Right atrium auricular region (tissue), 2 donors: ENCODE results near the gene ENPP3. TPM values are rescaled to one million over a fixed set of nuclear protein-coding genes. Genes with fewer than 3 reads are reported as not detected.
"Not testable (repeated sequence)": the region's sequence is repeated elsewhere in the genome, so short reads cannot be mapped to it uniquely, and the experiment has no call there.

Experiments
- DNase-seq: peaks from one replicate; pipeline ENCODE4 v3.0.0-alpha.2; 2019; ENCODE audit warnings: low spot score
- H3K27ac ChIP-seq, 2 donors: fragments of 200-600 bp; sonication (generic); 1 replicate in 1 of 2; 2 replicates in 1 of 2; pipeline ENCODE4 v1.5.1; 2016 to 2019
- H3K27me3 ChIP-seq, 2 donors: fragments of 200-600 bp; sonication (generic); one replicate each; pipeline versions ENCODE4 v1.5.1 to v1.6.0; 2017 to 2019
- H3K36me3 ChIP-seq: fragments of 200-600 bp; sonication (generic); one replicate; pipeline ENCODE4 v1.5.1; 2016
- H3K4me1 ChIP-seq, 2 donors: fragments of 200-600 bp; sonication (generic); one replicate each; pipeline versions ENCODE4 v1.5.1 to v1.6.0; 2017 to 2019
- H3K4me3 ChIP-seq, 2 donors: fragments of 200-600 bp; sonication (generic); 1 replicate in 1 of 2; 2 replicates in 1 of 2; pipeline ENCODE4 v1.5.1; 2017 to 2019; ENCODE audit warnings: mild to moderate bottlenecking in 1 of 2, moderate library complexity in 1 of 2
- H3K9me3 ChIP-seq, 2 donors: fragments of 200-600 bp; sonication (generic); one replicate each; pipeline ENCODE4 v1.5.1; 2019
- total RNA-seq, 2 donors: library from RNA; depleted of rRNA; stranded (reverse); fragments of >200 nt; gene quantifications; one replicate each; pipeline ENCODE4 v1.1.0, GENCODE V29; 2016
- TF ChIP-seq, protein P1 (sequence below), 2 donors: fragments of 200-600 bp; sonication (generic); IDR thresholded peaks; one replicate each; pipeline ENCODE4 v1.5.1; 2019; ENCODE audit warnings: antibody characterized with exemption in 2 of 2

The ENPP3 gene
- total RNA-seq, 2 donors from 2014 or later, result 0.16 TPM; not detected in 1

DNA sequence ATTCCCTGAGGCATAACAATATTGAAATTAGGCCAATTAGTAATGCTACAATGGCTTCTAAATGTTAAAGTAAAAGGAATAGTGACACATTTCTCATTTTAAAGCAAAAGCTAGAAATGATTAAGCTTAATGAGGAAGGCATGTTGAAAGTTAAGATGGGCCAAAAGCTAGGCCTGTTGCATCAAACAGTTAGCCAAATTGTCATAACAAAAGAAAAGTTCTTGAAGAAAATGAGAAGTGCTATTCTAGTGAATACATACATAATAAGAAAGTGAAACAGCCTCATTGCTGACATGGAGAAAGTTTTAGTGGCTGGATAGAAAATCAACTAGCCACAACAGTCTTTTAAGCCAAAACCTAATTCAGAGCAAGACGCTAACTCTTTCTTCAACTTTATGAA is 51.2 kb downstream of the ENPP3 start:
- Histone ChIP-seq H3K27ac (no peak overlapping the region), H3K4me3 (no peak overlapping the region), H3K9me3 (no peaks in the 10 kb centered on the region), H3K4me1 (no peaks in the 10 kb centered on the region), H3K36me3 (no peaks in the 10 kb centered on the region), H3K27me3 (no peaks in the 10 kb centered on the region)
- DNase-seq, result no peak
- TF ChIP-seq, protein P1, sequence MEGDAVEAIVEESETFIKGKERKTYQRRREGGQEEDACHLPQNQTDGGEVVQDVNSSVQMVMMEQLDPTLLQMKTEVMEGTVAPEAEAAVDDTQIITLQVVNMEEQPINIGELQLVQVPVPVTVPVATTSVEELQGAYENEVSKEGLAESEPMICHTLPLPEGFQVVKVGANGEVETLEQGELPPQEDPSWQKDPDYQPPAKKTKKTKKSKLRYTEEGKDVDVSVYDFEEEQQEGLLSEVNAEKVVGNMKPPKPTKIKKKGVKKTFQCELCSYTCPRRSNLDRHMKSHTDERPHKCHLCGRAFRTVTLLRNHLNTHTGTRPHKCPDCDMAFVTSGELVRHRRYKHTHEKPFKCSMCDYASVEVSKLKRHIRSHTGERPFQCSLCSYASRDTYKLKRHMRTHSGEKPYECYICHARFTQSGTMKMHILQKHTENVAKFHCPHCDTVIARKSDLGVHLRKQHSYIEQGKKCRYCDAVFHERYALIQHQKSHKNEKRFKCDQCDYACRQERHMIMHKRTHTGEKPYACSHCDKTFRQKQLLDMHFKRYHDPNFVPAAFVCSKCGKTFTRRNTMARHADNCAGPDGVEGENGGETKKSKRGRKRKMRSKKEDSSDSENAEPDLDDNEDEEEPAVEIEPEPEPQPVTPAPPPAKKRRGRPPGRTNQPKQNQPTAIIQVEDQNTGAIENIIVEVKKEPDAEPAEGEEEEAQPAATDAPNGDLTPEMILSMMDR (IDR thresholded peaks at IDR 0.05), result no peak

DNA sequence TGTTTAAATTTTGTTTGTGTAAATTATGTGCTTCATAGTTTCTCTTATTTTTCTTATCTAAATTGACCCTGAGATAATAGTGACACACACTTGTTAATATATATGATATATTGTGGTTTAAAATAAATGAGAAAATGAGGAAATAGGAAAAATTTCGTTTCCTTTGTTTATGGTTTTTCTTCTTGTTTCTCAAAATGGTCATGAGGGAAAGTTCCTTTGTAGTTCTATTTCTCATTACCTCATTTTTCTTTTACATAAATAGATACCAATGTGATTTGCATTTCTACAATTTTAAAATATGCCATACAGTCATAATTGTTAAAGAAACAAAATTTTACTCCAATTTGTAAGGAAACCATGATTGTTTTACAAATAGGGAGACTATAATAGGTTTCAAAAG is 54.9 kb downstream of the ENPP3 start:
- H3K4me3 ChIP-seq, result no peak overlapping the region
- no peaks in the 10 kb centered on the region for H3K36me3 ChIP-seq
- no peak for DNase-seq
- TF ChIP-seq, protein P1 (IDR thresholded peaks at IDR 0.05), result no peak
- no peaks in the 10 kb centered on the region for H3K4me1 ChIP-seq
- no peaks in the 10 kb centered on the region for H3K9me3 ChIP-seq
- no peak overlapping the region for H3K27ac ChIP-seq
- no peaks in the 10 kb centered on the region for H3K27me3 ChIP-seq

DNA sequence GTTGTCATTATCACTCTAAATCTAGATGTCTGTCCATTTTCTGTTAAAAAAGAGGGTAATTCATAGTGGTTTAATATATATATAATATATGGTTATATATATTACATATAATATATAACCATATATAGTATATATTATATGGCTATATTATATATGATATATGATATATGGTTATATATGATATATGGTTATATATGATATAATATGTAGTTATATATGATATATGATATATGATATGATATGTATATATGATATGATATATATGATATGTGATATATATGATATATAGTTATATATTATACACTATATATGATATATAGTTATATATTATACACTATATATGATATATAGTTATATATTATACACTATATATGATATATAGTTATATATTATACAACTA is 55.5 kb downstream of the ENPP3 start:
- Histone ChIP-seq H3K4me3 (no peak overlapping the region), H3K36me3 (no peaks in the 10 kb centered on the region), H3K27ac (no peak overlapping the region), H3K27me3 (no peaks in the 10 kb centered on the region), H3K9me3 (no peaks in the 10 kb centered on the region), H3K4me1 (no peaks in the 10 kb centered on the region)
- TF ChIP-seq, protein P1 (IDR thresholded peaks at IDR 0.05), result no peak
- DNase-seq, result no peak

DNA sequence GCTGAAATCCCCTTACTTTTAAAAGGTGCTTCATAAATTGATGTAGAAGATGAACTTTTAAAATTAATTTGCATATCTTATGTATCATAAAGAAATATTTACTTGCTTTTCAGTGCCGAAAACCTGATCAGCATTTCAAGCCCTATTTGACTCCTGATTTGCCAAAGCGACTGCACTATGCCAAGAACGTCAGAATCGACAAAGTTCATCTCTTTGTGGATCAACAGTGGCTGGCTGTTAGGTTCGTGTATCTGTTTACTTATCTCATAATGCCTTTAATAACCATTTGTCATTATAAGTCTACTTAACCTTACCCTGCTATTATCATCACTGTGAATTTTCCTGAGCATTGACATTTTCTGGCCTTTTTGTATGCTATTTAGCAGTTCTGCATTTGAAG is 56.3 kb downstream of the ENPP3 start:
- TF ChIP-seq, protein P1 (IDR thresholded peaks at IDR 0.05), result no peak
- H3K27ac ChIP-seq, result no peak overlapping the region
- no peaks in the 10 kb centered on the region for H3K9me3 ChIP-seq
- no peak overlapping the region for H3K4me3 ChIP-seq
- H3K4me1 ChIP-seq, result no peaks in the 10 kb centered on the region
- H3K27me3 ChIP-seq, result no peaks in the 10 kb centered on the region
- H3K36me3 ChIP-seq, result no peaks in the 10 kb centered on the region
- DNase-seq, result no peak

DNA sequence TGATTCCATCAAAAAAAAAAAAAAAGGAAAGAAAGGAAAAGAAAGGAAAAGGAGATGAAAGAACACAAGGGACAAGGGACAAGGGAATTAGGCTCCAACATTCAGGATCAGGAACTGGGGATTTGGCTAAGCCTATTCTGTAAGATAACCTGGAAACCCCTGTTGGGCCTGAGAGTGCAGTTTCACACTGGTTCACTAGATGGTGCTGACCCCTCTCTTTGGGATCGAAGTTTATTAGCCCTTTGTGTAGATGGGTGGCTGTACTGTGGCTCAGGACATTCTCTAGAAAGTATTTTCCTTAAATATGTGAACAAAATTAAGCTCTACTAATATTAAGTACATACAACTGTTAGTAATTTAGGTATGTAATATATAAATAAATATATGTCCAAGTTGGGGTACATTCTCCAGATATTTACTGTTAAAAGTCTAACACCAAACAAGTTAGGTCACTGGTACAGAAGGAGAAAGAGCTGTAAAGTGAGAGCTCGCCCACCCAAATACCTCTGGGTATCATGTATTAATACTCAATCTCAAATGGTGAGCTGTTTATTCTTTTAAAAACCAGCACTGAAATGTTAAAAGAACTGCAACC is 57.8 kb downstream of the ENPP3 start:
- H3K27ac ChIP-seq, result no peak overlapping the region
- no peak overlapping the region for H3K4me3 ChIP-seq
- H3K9me3 ChIP-seq, result no peaks in the 10 kb centered on the region
- no peaks in the 10 kb centered on the region for H3K36me3 ChIP-seq
- no peak for DNase-seq
- TF ChIP-seq, protein P1 (IDR thresholded peaks at IDR 0.05), result peak; percentile 51 to 84
- no peaks in the 10 kb centered on the region for H3K4me1 ChIP-seq
- no peaks in the 10 kb centered on the region for H3K27me3 ChIP-seq

DNA sequence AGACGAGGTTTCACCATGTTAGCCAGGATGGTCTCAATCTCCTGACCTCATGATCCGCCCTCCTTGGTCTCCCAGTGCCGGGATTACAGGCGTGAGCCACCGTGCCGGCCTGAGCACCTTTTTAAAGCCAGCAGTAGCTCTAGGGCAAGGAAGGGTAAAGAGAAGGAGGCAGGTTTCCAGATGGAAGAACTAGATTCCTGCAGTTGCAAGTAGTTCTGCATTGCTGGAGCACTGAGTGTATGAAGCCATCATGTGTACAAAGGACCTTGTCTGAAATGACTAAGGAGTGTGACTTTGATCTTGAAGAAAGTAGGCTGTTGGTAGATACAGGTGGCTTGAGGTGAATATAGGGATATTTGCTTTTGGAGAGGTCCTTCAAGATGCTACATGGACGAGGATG is 59.9 kb downstream of the ENPP3 start:
- Histone ChIP-seq H3K4me1 (no peaks in the 10 kb centered on the region), H3K36me3 (no peaks in the 10 kb centered on the region), H3K4me3 (no peak overlapping the region), H3K27me3 (no peaks in the 10 kb centered on the region), H3K27ac (no peak overlapping the region), H3K9me3 (no peaks in the 10 kb centered on the region)
- DNase-seq, result no peak
- TF ChIP-seq, protein P1 (IDR thresholded peaks at IDR 0.05), result no peak

DNA sequence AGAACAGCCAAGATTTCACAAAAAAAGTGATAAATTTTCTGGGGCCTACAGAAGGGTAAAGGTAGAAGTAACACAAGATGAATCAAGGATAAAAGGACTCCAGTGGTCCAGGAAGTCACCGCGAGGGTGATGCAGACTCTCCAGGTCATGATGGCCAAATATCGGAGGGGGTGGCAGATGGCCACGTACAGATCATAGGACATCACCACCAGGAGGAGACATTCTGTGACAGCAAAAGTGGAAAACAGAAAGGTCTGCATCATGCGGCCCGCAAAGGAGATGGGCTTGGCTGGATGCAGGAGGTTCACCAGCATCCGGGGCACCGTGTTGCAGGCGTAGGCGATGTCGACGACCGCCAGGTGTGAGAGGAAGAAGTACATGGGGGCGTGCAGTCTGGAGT is 63.7 kb downstream of the ENPP3 start:
- H3K36me3 ChIP-seq, DNase-seq, H3K4me1 ChIP-seq, H3K27ac ChIP-seq, H3K27me3 ChIP-seq, H3K4me3 ChIP-seq, H3K9me3 ChIP-seq: not testable (repeated sequence)

DNA sequence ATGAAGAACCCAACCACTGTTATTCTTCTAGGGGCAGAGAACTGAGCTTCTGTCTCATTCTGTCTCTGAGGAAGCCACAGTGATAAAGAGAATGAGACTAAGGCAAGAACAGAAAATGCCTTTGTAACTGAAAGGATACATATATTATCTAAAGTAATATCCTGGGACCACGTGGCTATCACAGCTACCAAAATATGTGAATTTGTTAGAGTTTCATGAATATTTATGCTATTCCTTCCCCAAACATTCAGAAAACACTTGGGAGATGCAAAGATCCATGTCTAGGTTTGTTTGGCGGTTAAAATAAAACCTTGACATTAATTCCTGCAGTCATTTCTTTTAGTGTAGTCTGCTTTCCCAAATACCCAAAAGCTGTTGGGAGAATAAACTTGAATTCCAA is 66.8 kb downstream of the ENPP3 start:
- H3K27me3 ChIP-seq, H3K27ac ChIP-seq, DNase-seq, H3K4me1 ChIP-seq, H3K4me3 ChIP-seq, H3K36me3 ChIP-seq, H3K9me3 ChIP-seq: not testable (repeated sequence)

DNA sequence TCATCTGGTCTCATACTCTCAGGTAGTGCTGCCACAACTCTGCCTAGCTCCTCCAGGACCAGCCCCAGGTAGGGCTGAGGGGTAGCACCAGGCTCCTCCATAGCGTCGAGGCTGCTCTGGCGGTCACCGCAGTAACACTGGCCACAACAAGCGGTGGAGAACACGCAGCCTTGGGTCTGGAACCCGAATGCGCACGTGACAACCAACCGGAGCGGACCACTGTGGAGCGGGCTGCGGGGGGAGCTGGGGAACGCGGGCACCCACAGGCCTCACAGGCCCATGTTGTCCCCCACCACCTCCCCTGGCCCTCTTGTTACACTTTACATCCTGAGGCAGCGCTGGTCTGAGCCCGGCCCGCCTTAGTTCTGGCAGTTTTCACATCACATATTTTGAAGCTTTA is 73.8 kb downstream of the ENPP3 start, which contains the start of gene CTAGE9:
Gene CTAGE9 (minus strand): TSS at position 101 of the 400 bp plus-strand sequence. CDS start 0 bp downstream, at position 101.
- H3K27me3 ChIP-seq, H3K4me1 ChIP-seq, H3K9me3 ChIP-seq, DNase-seq, H3K36me3 ChIP-seq, H3K4me3 ChIP-seq, H3K27ac ChIP-seq: not testable (repeated sequence)
